ENCODE measurements around the gene NR1H2. TPM values are rescaled to one million over a fixed set of nuclear protein-coding genes. Genes with fewer than 3 reads are reported as not detected.
A peak's percentile ranks its signal among the peaks of the same experiment; 100 is the strongest.

Gene NR1H2
- total RNA-seq, 2 donors from 2014 or later, result 113 to 138 TPM

DNA sequence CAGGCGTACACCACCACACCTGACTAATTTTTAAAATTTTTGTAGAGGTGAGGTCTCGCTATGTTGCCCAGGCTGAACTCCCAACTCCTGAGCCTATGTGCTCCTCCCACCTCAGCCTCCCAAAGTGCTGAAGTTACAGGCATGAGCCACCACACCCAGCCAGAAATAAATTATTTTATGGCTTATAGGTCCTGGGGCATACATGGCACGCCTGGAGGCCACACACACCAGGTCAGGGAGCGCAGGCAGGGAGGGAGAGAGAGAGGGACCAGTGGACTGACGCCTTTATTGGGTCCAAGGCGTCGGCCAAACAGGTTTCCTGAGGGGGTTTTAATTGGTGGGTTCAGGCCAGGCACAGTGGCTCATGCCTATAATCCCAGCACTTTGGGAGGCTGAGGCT, 49.3 kb downstream of the NR1H2 start:
- DNase-seq (ENCODE audit: low spot score) (no peak), ATAC-seq (ENCODE audit: insufficient number of reproducible peaks, low FRiP score, low read depth) (no peak)
- no peak for TF ChIP-seq CTCF (IDR thresholded peaks at IDR 0.05)
- Histone ChIP-seq H3K27ac (no peak overlapping the region), H3K36me3 (no peaks in the 10 kb centered on the region), H3K27me3 (replicated peaks; ENCODE audit: insufficient read depth) (no peaks in the 10 kb centered on the region), H3K4me1 (ENCODE audit: control insufficient read depth in 1 of 2, low read depth in 2 of 2) (no peaks in the 10 kb centered on the region), H3K4me3 (no peak overlapping the region), H3K9me3 (no peaks in the 10 kb centered on the region)

GRCh38 chr19:50427318-50427925, 51.2 kb downstream of the NR1H2 start:
- Histone ChIP-seq H3K36me3 (no peaks in the 10 kb centered on the region), H3K27me3 (replicated peaks; ENCODE audit: insufficient read depth) (peaks cover 2% of the 10 kb centered on the region), H3K9me3 (no peaks in the 10 kb centered on the region), H3K4me3 (peak overlapping the region; percentile 48), H3K4me1 (ENCODE audit: control insufficient read depth in 1 of 2, low read depth in 2 of 2) (peaks cover 4 to 11% of the 10 kb centered on the region in 2 donors), H3K27ac (no peak overlapping the region)
- no peak for TF ChIP-seq CTCF (IDR thresholded peaks at IDR 0.05)
- DNase-seq (ENCODE audit: low spot score), result no peak
- ATAC-seq (ENCODE audit: insufficient number of reproducible peaks, low FRiP score, low read depth), result no peak

GRCh38 chr19:50427997-50428425, 51.8 kb downstream of the NR1H2 start:
- Histone ChIP-seq H3K9me3 (no peaks in the 10 kb centered on the region), H3K4me3 (peak overlapping the region; percentile 48), H3K4me1 (ENCODE audit: control insufficient read depth in 1 of 2, low read depth in 2 of 2) (peaks cover 6 to 13% of the 10 kb centered on the region in 2 donors), H3K36me3 (no peaks in the 10 kb centered on the region), H3K27me3 (replicated peaks; ENCODE audit: insufficient read depth) (peaks cover 5% of the 10 kb centered on the region), H3K27ac (no peak overlapping the region)
- ATAC-seq (ENCODE audit: insufficient number of reproducible peaks, low FRiP score, low read depth) (no peak), DNase-seq (ENCODE audit: low spot score) (no peak)
- no peak for TF ChIP-seq CTCF (IDR thresholded peaks at IDR 0.05)

GRCh38 chr19:50428772-50429463, 52.7 kb downstream of the NR1H2 start:
- ATAC-seq (ENCODE audit: insufficient number of reproducible peaks, low FRiP score, low read depth) (no peak), DNase-seq (ENCODE audit: low spot score) (no peak)
- TF ChIP-seq CTCF (IDR thresholded peaks at IDR 0.05), result no peak
- Histone ChIP-seq H3K27ac (no peak overlapping the region), H3K27me3 (replicated peaks; ENCODE audit: insufficient read depth) (peaks cover 5% of the 10 kb centered on the region), H3K9me3 (no peaks in the 10 kb centered on the region), H3K4me1 (ENCODE audit: control insufficient read depth in 1 of 2, low read depth in 2 of 2) (peaks cover 6 to 13% of the 10 kb centered on the region in 2 donors), H3K4me3 (no peak overlapping the region), H3K36me3 (no peaks in the 10 kb centered on the region)

- Histone ChIP-seq H3K4me3 (peak overlapping the region; percentile 72), H3K4me1 (ENCODE audit: control insufficient read depth in 1 of 2, low read depth in 2 of 2) (peaks cover 6 to 13% of the 10 kb centered on the region in 2 donors), H3K27me3 (replicated peaks; ENCODE audit: insufficient read depth) (peaks cover 5% of the 10 kb centered on the region), H3K9me3 (no peaks in the 10 kb centered on the region), H3K36me3 (no peaks in the 10 kb centered on the region), H3K27ac (no peak overlapping the region)
- ATAC-seq (ENCODE audit: insufficient number of reproducible peaks, low FRiP score, low read depth) (no peak), DNase-seq (ENCODE audit: low spot score) (no peak)
- TF ChIP-seq CTCF (IDR thresholded peaks at IDR 0.05), result no peak
Observed at GRCh38 chr19:50430888-50431342, 54.7 kb downstream of the NR1H2 start.
